ENCODE results near the gene DZIP3.
"Not testable (repeated sequence)": the region's sequence is repeated elsewhere in the genome, so short reads cannot be mapped to it uniquely, and the experiment has no call there.

The DZIP3 gene

DNA sequence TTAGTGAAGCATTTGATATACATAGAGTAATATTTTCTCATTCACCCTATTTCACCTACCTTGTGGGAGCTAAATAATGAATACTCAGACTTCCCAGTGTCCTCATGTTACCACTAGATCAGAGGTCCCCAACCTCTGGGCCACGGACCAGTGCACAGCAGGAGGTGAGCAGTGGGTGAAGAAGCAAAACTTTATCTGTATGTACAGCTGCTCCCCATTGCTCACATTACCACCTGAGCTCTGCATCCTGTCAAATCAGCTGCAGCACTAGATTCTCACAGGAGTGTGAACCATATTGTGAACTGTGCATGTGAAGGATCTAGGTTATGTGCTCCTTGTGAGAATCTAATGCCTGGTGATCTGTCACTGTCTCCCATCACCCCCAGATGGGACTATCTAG is 88.3 kb downstream of the DZIP3 start:
- DNase-seq (ENCODE audit: low read depth in 2 of 2): no peak

DNA sequence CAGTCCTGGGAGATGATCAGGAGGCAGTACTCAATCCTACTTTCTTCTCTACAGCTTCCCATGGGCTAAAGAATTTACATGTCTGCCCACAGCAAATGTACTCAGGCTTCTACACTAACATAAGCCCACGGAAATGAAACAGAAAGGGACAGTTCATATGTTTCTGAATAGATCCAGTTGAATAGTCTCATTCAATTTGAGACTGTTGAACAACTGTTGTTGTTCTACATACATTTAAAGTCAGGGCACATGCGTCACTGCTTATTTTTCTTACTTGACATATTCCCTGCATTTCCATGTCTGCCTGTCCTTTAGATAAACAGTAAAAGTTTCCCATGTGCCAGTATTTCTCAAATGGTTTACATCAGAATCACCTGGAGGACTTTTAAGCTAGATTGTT is 102.8 kb downstream of the DZIP3 start:
- not testable (repeated sequence) for DNase-seq (ENCODE audit: low read depth in 2 of 2)

DNA sequence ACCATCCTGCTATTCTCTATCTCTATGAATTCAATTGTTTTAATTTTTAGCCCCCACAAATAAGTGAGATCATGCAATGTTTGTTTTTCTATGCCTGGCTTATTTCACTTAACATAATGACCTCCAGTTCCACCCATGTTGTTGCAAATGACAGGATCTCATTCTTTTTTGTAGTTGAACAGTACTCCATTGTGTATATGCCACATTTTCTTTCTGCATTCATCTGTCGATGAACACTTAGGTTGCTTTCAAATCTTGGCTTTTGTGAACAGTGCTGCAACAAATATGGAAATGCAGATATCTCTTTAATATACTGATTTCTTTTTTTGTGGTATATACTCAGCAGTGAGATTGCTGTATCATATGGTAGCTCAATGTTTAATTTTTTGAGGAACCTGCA is 108.9 kb downstream of the DZIP3 start:
- no peak for DNase-seq (ENCODE audit: low read depth in 2 of 2)

DNA sequence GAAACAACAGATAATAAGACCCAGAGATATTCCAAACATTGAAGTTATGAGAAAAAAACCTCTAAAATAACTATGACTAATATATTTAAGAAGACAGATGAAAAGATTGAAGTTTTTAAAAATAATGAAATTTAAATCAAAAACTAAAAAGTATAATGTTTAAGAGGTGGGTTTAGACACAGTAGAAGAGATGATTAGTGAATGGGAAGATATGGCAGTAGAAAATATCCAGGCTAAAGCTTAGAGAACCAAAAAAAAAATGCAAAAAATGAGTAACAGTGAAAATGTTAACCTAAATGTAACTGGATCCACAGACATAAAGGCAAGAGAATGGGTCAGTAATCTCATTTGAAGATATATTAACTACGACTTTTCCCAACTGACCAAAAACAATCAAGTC is 115.5 kb downstream of the DZIP3 start:
- no peak for DNase-seq (ENCODE audit: low read depth in 2 of 2)

DNA sequence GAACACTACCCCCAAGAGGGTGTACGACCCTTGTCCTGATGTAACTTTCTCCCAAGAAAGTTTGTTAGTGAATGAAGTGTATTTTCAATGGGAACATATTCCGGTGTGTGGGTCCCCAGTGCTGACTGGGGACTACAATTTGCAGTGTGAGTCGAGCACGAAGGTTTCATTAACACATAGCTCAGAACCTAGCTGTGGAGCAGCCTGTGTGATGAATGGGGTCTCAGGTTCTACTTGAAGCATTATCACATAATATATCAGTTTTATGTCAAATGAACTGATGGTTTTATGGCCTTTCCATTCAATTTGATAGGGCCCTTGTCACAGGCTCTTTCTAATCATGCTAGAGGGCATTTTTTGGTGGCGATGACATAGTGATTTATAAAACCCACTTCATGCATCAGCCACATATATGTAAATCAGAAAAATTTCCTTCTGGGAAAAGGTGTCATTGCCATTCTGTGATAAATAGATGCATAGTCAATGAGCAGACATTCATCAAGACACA is 123.5 kb downstream of the DZIP3 start:
- no peak for DNase-seq (ENCODE audit: low read depth in 2 of 2)

DNA sequence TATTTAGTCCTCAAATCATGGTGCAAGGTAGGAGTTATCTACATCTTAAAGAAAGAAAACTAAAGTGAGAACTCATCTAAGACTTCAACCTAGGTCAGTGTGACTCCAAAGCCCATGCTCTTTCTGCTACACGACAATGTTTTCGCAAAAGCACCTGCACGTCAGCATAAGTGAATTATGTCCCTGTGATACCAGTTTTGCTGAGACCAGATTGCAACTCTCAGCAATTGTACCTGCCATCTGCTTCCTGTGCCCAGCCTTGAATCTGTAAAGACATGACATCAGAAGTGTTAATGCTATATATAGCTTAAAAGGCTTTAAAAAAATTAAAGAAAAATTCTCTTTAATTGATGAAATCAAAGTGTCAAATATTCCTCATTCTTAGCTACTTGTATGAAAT is 124.3 kb downstream of the DZIP3 start:
- DNase-seq (ENCODE audit: low read depth in 2 of 2): no peak

DNA sequence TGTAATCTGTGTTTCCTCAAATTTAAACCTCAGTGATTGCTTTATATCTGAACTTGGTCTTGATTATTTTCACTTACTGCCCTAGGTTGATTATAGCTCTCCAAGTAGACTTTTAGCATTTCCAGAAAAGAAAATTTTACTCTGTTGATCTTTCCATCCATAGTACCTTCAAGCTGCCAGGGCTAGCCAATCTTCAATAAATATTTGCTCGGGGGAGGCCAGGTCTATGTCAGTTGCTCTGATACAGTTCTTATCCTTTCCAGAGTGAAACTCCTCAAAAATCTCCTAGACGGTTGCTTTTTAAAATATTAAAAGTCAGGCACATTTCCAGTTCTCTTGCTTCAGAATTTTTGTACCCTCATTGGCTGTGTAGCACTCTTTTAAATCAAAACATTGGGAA is 128.9 kb downstream of the DZIP3 start:
- no peak for DNase-seq (ENCODE audit: low read depth in 2 of 2)

DNA sequence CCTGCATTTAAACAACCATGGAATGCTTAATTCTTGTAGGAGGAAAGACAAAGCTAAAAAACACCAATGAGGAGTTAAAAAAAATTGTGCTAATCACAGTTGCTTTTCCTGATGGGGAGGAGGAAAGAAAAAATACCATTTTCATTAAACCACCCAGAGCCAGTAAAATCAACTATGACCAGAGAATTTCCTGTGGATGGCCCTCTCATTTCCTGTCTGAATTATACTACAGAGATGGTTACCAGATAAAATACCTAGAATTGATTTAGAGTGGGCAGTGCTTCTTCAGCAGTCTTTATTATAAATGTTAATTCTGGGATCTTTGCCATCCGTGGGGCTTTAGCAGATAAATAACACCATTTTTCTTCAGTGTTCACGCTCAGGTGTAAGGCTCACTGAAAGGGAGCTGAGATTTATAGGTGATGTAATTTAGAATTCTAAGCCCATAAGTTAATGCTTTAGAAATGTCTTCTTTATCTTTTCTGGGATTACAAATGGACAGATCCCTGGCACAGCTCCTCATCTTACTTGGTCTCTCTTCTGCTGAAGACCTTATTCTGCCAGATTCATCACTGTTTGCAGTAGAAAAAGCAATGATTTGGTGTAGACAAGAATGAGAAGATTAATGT is 129.8 kb downstream of the DZIP3 start:
- no peak for DNase-seq (ENCODE audit: low read depth in 2 of 2)

DNA sequence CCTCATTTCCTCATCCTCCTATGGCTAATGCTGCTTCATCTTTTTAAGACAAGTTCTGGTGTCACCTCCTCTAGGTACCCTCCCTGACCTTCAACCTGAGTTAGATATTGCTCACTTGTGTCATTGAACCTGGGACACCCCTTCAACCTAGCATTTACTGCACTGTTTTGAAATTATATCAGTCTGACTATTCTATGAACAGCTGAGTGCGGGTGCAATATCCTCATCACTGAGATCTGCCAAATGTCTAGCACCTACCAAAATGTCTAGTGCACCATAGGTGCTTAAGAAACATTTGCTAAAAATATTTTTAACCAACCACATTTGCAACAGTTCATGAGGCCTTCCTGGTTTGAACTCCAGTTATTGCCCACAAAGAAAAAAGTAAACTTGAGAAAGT is 133.2 kb downstream of the DZIP3 start:
- no peak for DNase-seq (ENCODE audit: low read depth in 2 of 2)

DNA sequence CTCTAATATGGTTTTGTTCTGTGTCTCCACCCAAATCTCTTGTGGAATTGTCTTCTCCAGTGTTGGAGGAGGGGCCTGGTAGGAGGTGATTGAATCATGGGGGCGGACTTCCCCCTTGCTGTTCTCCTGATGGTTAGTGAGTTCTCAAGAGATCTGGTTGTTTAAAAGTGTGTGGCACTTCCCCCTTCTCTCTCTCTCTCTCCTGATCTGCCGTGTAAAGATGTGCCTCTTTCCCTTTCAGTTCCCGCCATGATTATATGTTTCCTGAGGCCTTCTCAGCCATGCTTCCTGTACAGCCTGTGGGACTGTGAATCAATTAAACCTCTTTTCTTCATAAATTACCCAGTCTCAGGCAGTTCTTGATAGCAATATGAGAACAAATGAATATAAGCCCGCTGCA is 134.6 kb downstream of the DZIP3 start:
- no peak for DNase-seq (ENCODE audit: low read depth in 2 of 2)

DNA sequence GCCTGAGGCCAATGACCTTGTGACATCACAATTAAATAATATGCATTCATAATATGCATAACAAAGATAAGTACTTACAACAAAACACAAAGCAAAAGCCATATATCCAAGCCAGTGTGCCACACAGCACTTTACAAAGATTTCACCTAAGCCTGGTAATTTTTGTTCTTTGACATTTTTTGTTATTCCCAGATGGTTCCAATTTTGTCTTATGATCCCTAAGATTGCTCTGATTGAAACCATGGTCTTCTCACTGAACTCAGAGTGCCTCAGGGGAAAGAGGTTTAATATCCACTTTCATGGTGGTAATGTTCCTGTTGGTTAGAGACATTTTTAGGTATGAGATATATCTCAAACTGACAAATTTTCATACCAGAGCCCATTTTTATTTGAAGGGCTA is 138.6 kb downstream of the DZIP3 start:
- no peak for DNase-seq (ENCODE audit: low read depth in 2 of 2)

DNA sequence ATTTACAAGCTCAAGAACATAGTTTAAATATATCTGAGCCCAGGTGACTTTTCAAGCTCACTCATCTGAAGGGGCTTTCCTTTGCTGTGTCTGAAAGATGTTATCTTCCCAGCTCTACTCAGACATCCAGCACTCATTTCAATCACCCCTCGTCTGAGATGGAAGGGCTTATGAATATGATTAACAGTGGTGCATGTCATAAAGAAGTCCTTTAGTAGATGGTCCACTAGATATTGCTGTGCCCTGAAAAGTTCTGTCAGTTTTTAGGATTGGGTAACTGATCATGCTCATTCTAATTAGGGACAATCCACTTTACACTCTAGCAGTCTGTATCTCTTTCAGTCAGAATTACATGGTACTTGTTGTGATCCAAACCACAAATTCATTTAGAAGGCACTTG is 139.4 kb downstream of the DZIP3 start:
- DNase-seq (ENCODE audit: low read depth in 2 of 2): no peak

DNA sequence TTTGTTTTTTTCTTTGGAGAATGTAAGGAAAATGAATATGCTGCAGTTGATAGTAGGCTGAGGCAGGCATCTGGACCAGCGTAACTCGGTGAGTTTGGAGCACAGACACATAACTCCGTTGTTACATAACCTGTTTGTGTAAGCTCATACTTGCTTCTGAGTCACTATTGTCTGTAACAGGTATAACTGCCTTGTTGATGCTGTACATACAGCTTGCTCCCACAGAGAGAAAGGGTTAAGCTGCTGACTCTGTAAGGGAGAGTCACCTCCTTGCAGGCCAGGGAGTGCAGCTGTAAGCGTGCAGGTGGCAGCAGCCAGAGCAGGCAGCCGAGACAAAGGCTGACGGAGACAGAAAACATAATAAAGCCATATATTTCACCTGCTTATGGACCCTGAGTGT is 147.3 kb downstream of the DZIP3 start:
- DNase-seq (ENCODE audit: low read depth in 2 of 2): no peak

DNA sequence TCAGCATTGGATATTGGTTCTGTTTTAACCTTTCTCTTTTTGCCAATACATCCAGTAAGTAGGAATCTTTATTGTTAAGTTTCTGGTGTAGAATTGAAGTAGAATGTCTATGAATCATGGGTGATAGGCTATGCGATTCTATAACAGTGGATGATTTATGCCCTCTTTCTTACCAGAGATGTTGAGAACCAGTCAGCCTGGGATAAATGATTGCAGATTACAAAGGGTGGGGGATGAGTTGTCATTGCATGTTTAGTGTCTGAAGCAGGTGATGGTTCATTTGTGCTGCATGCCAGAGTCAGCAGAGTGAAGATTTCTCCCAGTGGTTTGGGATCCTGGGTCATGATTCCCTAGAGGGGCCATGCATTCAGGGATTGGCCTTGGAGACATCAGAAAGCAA is 153.4 kb downstream of the DZIP3 start:
- DNase-seq (ENCODE audit: low read depth in 2 of 2): no peak
